Duodenal mucosa (tissue), 2 donors: ENCODE data around the gene FIBCD1.

Source experiments
- H3K27ac ChIP-seq: one replicate; pipeline ENCODE4 v1.7.0; 2013; ENCODE audit warnings: low read depth, low read length
- H3K27me3 ChIP-seq, 2 donors: one replicate each; pipeline ENCODE4 v1.7.0; 2013; ENCODE audit warnings: low read length in 2 of 2, control low read depth in 1 of 2; ENCODE audit not compliant: insufficient read depth in 2 of 2, control insufficient read depth in 1 of 2
- H3K36me3 ChIP-seq, 2 donors: one replicate each; pipeline ENCODE4 v1.7.0; 2013; ENCODE audit warnings: low read length in 2 of 2, control low read depth in 1 of 2; ENCODE audit not compliant: insufficient read depth in 2 of 2, control insufficient read depth in 1 of 2
- H3K4me1 ChIP-seq, 2 donors: one replicate each; pipeline ENCODE4 v1.7.0; 2013; ENCODE audit warnings: low read length in 2 of 2, control low read depth in 1 of 2; ENCODE audit not compliant: insufficient read depth in 2 of 2, control insufficient read depth in 1 of 2
- H3K4me3 ChIP-seq, 2 donors: one replicate each; pipeline ENCODE4 v1.7.0; 2013; ENCODE audit warnings: low read length in 2 of 2, low read depth in 1 of 2
- H3K9ac ChIP-seq, 2 donors: one replicate each; pipeline ENCODE4 v1.7.0; 2013; ENCODE audit warnings: low read length in 2 of 2, low read depth in 1 of 2
- H3K9me3 ChIP-seq, 2 donors: one replicate each; pipeline ENCODE4 v1.7.0; 2013; ENCODE audit warnings: low read length in 2 of 2, control low read depth in 1 of 2; ENCODE audit not compliant: control insufficient read depth in 1 of 2

The FIBCD1 gene

DNA sequence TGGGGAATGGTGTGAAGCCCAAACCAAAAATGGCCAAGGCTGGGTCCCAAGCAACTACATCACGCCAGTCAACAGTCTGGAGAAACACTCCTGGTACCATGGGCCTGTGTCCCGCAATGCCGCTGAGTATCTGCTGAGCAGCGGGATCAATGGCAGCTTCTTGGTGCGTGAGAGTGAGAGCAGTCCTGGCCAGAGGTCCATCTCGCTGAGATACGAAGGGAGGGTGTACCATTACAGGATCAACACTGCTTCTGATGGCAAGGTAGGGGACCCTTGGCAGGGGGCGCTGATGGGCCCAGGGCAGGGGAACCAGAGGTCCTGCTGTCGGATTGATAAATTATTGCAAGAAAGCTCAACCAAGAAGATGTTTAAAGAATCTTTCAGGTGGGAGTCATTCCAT is 84.2 kb downstream of the FIBCD1 start:
- Histone ChIP-seq H3K4me3 (no peak overlapping the region), H3K27ac (no peak overlapping the region), H3K27me3 (no peaks in the 10 kb centered on the region), H3K4me1 (no peaks in the 10 kb centered on the region), H3K9me3 (no peaks in the 10 kb centered on the region), H3K36me3 (peaks cover 27 to 43% of the 10 kb centered on the region in 2 donors), H3K9ac (no peak overlapping the region)

DNA sequence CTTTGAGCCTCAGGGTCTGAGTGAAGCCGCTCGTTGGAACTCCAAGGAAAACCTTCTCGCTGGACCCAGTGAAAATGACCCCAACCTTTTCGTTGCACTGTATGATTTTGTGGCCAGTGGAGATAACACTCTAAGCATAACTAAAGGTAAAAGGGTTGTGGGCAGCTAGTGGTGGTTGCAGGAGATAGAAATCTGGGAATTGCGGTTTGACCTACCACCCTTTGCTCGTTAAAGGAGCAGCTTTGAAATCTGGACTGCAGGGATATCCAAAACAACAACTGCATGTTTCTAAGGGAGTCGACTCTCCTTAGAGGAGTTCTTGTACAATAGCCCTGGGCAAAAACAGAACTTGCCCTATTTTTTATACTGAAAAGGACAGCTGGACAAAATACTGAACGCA is 85.0 kb downstream of the FIBCD1 start:
- Histone ChIP-seq H3K36me3 (peaks cover 27 to 38% of the 10 kb centered on the region in 2 donors), H3K9me3 (no peaks in the 10 kb centered on the region), H3K27me3 (no peaks in the 10 kb centered on the region), H3K4me1 (no peaks in the 10 kb centered on the region), H3K4me3 (no peak overlapping the region), H3K9ac (no peak overlapping the region), H3K27ac (no peak overlapping the region)

DNA sequence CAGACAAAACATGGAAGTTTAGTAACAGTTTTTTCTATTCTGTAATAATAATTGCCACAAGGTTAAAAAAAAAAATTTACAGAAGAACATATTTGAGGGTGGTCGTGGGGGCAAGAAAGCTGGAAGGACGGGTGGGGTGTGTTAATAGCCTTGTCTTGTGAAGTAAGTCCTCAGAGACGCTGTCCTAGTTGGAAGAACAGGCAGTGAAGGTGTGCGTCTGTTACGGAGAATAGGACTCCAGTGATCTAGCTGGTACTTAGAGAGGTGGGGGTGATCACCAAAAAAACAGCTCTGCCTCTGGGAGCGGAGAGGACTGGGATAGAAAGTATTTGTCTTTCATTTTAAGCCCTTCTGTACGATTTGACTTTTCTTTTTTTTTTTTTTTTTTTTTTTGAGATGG is 86.2 kb downstream of the FIBCD1 start:
- H3K9me3 ChIP-seq: no peaks in the 10 kb centered on the region
- H3K4me3 ChIP-seq: no peak overlapping the region
- no peak overlapping the region for H3K27ac ChIP-seq
- H3K9ac ChIP-seq: no peak overlapping the region
- no peaks in the 10 kb centered on the region for H3K27me3 ChIP-seq
- H3K4me1 ChIP-seq: no peaks in the 10 kb centered on the region
- peaks cover 27 to 31% of the 10 kb centered on the region in 2 donors for H3K36me3 ChIP-seq
